Mammary epithelial cell (primary cell): Measurements from ENCODE around the gene CAST.

ENCODE experiments used
- EZH2 ChIP-seq: IDR thresholded peaks from 2 replicates; pipeline ENCODE4 v1.6.1; 2012; ENCODE audit warnings: low read length, inconsistent platforms, borderline replicate concordance
- TF ChIP-seq, protein P1 (sequence below), 2 donors: IDR thresholded peaks in 1 of 2; conservative IDR thresholded peaks in 1 of 2; 2 replicates each; pipeline ENCODE4 v1.5.1; 2011 to 2012; ENCODE audit warnings: inconsistent platforms in 2 of 2, low read length in 2 of 2, mild to moderate bottlenecking in 2 of 2, control low read depth in 1 of 2, low read depth in 1 of 2; ENCODE audit not compliant: insufficient read depth in 1 of 2; ENCODE audit errors: extremely low read depth in 1 of 2

- TF ChIP-seq, protein P1, sequence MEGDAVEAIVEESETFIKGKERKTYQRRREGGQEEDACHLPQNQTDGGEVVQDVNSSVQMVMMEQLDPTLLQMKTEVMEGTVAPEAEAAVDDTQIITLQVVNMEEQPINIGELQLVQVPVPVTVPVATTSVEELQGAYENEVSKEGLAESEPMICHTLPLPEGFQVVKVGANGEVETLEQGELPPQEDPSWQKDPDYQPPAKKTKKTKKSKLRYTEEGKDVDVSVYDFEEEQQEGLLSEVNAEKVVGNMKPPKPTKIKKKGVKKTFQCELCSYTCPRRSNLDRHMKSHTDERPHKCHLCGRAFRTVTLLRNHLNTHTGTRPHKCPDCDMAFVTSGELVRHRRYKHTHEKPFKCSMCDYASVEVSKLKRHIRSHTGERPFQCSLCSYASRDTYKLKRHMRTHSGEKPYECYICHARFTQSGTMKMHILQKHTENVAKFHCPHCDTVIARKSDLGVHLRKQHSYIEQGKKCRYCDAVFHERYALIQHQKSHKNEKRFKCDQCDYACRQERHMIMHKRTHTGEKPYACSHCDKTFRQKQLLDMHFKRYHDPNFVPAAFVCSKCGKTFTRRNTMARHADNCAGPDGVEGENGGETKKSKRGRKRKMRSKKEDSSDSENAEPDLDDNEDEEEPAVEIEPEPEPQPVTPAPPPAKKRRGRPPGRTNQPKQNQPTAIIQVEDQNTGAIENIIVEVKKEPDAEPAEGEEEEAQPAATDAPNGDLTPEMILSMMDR (conservative IDR thresholded peaks at IDR 0.05 in 1 of 2, IDR thresholded peaks at IDR 0.05 in 1 of 2; ENCODE audit: extremely low read depth in 1 of 2, insufficient read depth in 1 of 2, low read depth in 1 of 2, low read length in 2 of 2), result no peak
- no peak for TF ChIP-seq EZH2
Measured at GRCh38 chr5:96807075-96807654, 145.0 kb downstream of the CAST start.
